HG02885 (cell line): Measurements from ENCODE around the gene ZCCHC17.
"Not testable (repeated sequence)": the region's sequence is repeated elsewhere in the genome, so short reads cannot be mapped to it uniquely, and the experiment has no call there.

Experiments used
- ATAC-seq: cut with Tn5 transposase; IDR thresholded peaks from one replicate; pipeline ENCODE4 v1.9.1; 2021; ENCODE audit warnings: mild to moderate bottlenecking; ENCODE audit not compliant: unreplicated experiment, poor library complexity

Gene ZCCHC17

GRCh38 chr1:31296486-31297276 is at the start of gene ZCCHC17, which contains the start of gene SNRNP40:
Gene ZCCHC17 (plus strand): TSS chr1:31297032. CDS start chr1:31310099, 13,067 bp downstream.
Gene SNRNP40 (minus strand): TSS chr1:31296788. CDS start chr1:31296751, 37 bp downstream.
- peak; percentile 97 for ATAC-seq

- ATAC-seq = no peak
These were observed 48.6 kb upstream of the ZCCHC17 start for GRCh38 chr1:31248276-31248675.

- no peak for ATAC-seq
These were observed 47.0 kb upstream of the ZCCHC17 start for GRCh38 chr1:31249854-31250253.

- ATAC-seq = no peak
These were observed 39.6 kb upstream of the ZCCHC17 start for GRCh38 chr1:31257213-31257612.

- ATAC-seq = no peak
These were observed 38.3 kb upstream of the ZCCHC17 start for GRCh38 chr1:31258581-31258980.

GRCh38 chr1:31259746-31260145 is 37.1 kb upstream of the ZCCHC17 start:
- no peak for ATAC-seq

- ATAC-seq = no peak
These were observed 34.9 kb upstream of the ZCCHC17 start for GRCh38 chr1:31261916-31262315.

- ATAC-seq = not testable (repeated sequence)
These were observed 34.4 kb upstream of the ZCCHC17 start for GRCh38 chr1:31262393-31262792.

- no peak for ATAC-seq
These were observed 33.4 kb upstream of the ZCCHC17 start for GRCh38 chr1:31263408-31263807.

- ATAC-seq = no peak
These were observed 31.9 kb upstream of the ZCCHC17 start for GRCh38 chr1:31264790-31265386.

GRCh38 chr1:31266547-31266946 is 30.3 kb upstream of the ZCCHC17 start:
- ATAC-seq = no peak

- ATAC-seq = no peak
These were observed 24.5 kb upstream of the ZCCHC17 start for GRCh38 chr1:31272369-31272768.

- ATAC-seq = no peak
These were observed 23.2 kb upstream of the ZCCHC17 start for GRCh38 chr1:31273619-31274018.

GRCh38 chr1:31282426-31282825 is 14.4 kb upstream of the ZCCHC17 start:
- not testable (repeated sequence) for ATAC-seq

GRCh38 chr1:31287791-31288190 is 9.0 kb upstream of the ZCCHC17 start:
- not testable (repeated sequence) for ATAC-seq

GRCh38 chr1:31289021-31289420 is 7.8 kb upstream of the ZCCHC17 start:
- no peak for ATAC-seq

GRCh38 chr1:31295874-31296485 is 852 bp upstream of the ZCCHC17 start:
- no peak for ATAC-seq

GRCh38 chr1:31297277-31298247 is 730 bp downstream of the ZCCHC17 start:
- ATAC-seq = peak; percentile 14

- no peak for ATAC-seq
These were observed 2.5 kb downstream of the ZCCHC17 start for GRCh38 chr1:31299365-31299764.

- ATAC-seq = no peak
These were observed 3.4 kb downstream of the ZCCHC17 start for GRCh38 chr1:31300193-31300592.
